WTC11 (cell line): Measurements from ENCODE around the gene SUSD4.

Source experiments
- CTCF ChIP-seq: fragments of 200-600 bp; IDR thresholded peaks from 2 replicates; pipeline ENCODE4 v1.8.0; 2022; ENCODE audit warnings: antibody characterized with exemption
- JUN ChIP-seq: sonication (generic); formaldehyde crosslinking; IDR thresholded peaks from 2 replicates; pipeline ENCODE4 v1.8.0; 2023; ENCODE audit warnings: mild to moderate bottlenecking, missing genetic modification reagents
- SP1 ChIP-seq: sonication (generic); formaldehyde crosslinking; conservative IDR thresholded peaks from 2 replicates; pipeline ENCODE4 v1.8.1; 2022; ENCODE audit warnings: missing genetic modification reagents
- STAT6 ChIP-seq: sonication (generic); formaldehyde crosslinking; conservative IDR thresholded peaks from 2 replicates; pipeline ENCODE4 v1.8.1; 2023; ENCODE audit warnings: mild to moderate bottlenecking, low read depth, missing genetic modification reagents, moderate library complexity

- no peak for TF ChIP-seq STAT6 (CRISPR knock-in tag)
- no peak for TF ChIP-seq JUN (CRISPR knock-in tag)
- no peak for TF ChIP-seq SP1 (CRISPR knock-in tag)
- TF ChIP-seq CTCF: no peak
These were observed 138.5 kb downstream of the SUSD4 start for GRCh38 chr1:223225481-223225880.
